ENCODE measurements around the gene ERVV-1.
"Not testable (repeated sequence)": the region's sequence is repeated elsewhere in the genome, so short reads cannot be mapped to it uniquely, and the experiment has no call there.

ERVV-1 gene

GRCh38 chr19:53013621-53014020 lies at the start of gene ERVV-1:
Gene ERVV-1, plus strand, starts transcription at chr19:53013921. Its CDS starts 170 bp downstream, at chr19:53014091.
- DNase-seq: no peak

- no peak for DNase-seq
These were observed 45.9 kb upstream of the ERVV-1 start for GRCh38 chr19:52967772-52968171.

GRCh38 chr19:52981329-52981728 lies 32.4 kb upstream of the ERVV-1 start:
- no peak for DNase-seq

GRCh38 chr19:52983167-52983566 lies 30.6 kb upstream of the ERVV-1 start:
- not testable (repeated sequence) for DNase-seq

GRCh38 chr19:52987221-52987620 lies 26.5 kb upstream of the ERVV-1 start:
- no peak for DNase-seq

- DNase-seq: no peak
These were observed 25.2 kb upstream of the ERVV-1 start for GRCh38 chr19:52988506-52988905.

- DNase-seq: no peak
These were observed 22.8 kb upstream of the ERVV-1 start for GRCh38 chr19:52990759-52991418.

GRCh38 chr19:52991484-52991883 lies 22.2 kb upstream of the ERVV-1 start:
- DNase-seq: no peak

GRCh38 chr19:52992109-52993004 lies 21.4 kb upstream of the ERVV-1 start:
- DNase-seq: no peak

- peak; percentile 63 to 68 for DNase-seq
These were observed 20.2 kb upstream of the ERVV-1 start for GRCh38 chr19:52993342-52994178.

GRCh38 chr19:52995711-52996110 lies 18.0 kb upstream of the ERVV-1 start:
- no peak for DNase-seq

- DNase-seq: no peak
These were observed 15.7 kb upstream of the ERVV-1 start for GRCh38 chr19:52997975-52998374.

GRCh38 chr19:53002479-53002878 lies 11.2 kb upstream of the ERVV-1 start:
- no peak for DNase-seq

GRCh38 chr19:53004242-53004641 lies 9.5 kb upstream of the ERVV-1 start:
- no peak for DNase-seq

GRCh38 chr19:53007200-53007599 lies 6.5 kb upstream of the ERVV-1 start:
- DNase-seq: no peak

- no peak for DNase-seq
These were observed 6.1 kb upstream of the ERVV-1 start for GRCh38 chr19:53007606-53008005.

GRCh38 chr19:53008061-53008778 lies 5.5 kb upstream of the ERVV-1 start:
- no peak for DNase-seq

GRCh38 chr19:53010494-53010893 lies 3.2 kb upstream of the ERVV-1 start:
- DNase-seq: no peak

- DNase-seq: no peak
These were observed 1.7 kb upstream of the ERVV-1 start for GRCh38 chr19:53012006-53012405.

GRCh38 chr19:53015159-53015558 lies 1.4 kb downstream of the ERVV-1 start:
- no peak for DNase-seq

- DNase-seq: no peak
These were observed 2.0 kb downstream of the ERVV-1 start for GRCh38 chr19:53015730-53016129.

GRCh38 chr19:53019684-53020083 lies 6.0 kb downstream of the ERVV-1 start:
- DNase-seq: peak; percentile 0 to 27

- not testable (repeated sequence) for DNase-seq
These were observed 14.6 kb downstream of the ERVV-1 start for GRCh38 chr19:53028306-53028705.
